HEK293 (cell line): ENCODE results near the gene RRP1B.

Experiments used
- HOXA7 ChIP-seq: sonication (generic); formaldehyde crosslinking; IDR thresholded peaks from 2 replicates; pipeline ENCODE4 v1.8.1; 2022; ENCODE audit warnings: missing genetic modification reagents, borderline replicate concordance
- YY1 ChIP-seq: fragments of 450-650 bp; formaldehyde crosslinking; IDR thresholded peaks from 2 replicates; pipeline ENCODE4 v1.5.1; 2018; ENCODE audit warnings: missing biosample characterization, missing genetic modification characterization
- ZNF10 ChIP-seq: fragments of 450-650 bp; formaldehyde crosslinking; IDR thresholded peaks from 2 replicates; pipeline ENCODE4 v1.5.1; 2017; ENCODE audit warnings: missing biosample characterization, missing genetic modification characterization
- ZNF138 ChIP-seq: fragments of 450-650 bp; formaldehyde crosslinking; IDR thresholded peaks from 2 replicates; pipeline ENCODE4 v1.5.1; 2016; ENCODE audit warnings: missing biosample characterization, missing genetic modification characterization, borderline replicate concordance
- ZNF292 ChIP-seq: fragments of 450-650 bp; formaldehyde crosslinking; IDR thresholded peaks from 2 replicates; pipeline ENCODE4 v1.5.1; 2016; ENCODE audit warnings: low read depth, missing biosample characterization, missing genetic modification characterization, borderline replicate concordance
- ZNF416 ChIP-seq: fragments of 450-650 bp; formaldehyde crosslinking; IDR thresholded peaks from 2 replicates; pipeline ENCODE4 v1.5.1; 2016; ENCODE audit warnings: missing biosample characterization, missing genetic modification characterization
- ZNF518A ChIP-seq: fragments of 450-650 bp; formaldehyde crosslinking; conservative IDR thresholded peaks from 2 replicates; pipeline ENCODE4 v1.5.1; 2016; ENCODE audit warnings: low read depth, missing biosample characterization, missing genetic modification characterization
- ZSCAN23 ChIP-seq: fragments of 450-650 bp; formaldehyde crosslinking; IDR thresholded peaks from 2 replicates; pipeline ENCODE4 v1.5.1; 2016; ENCODE audit warnings: missing biosample characterization, missing genetic modification characterization
- TF ChIP-seq, protein P1 (sequence below): fragments of 450-650 bp; formaldehyde crosslinking; IDR thresholded peaks from 2 replicates; pipeline ENCODE4 v1.5.1; 2016; ENCODE audit warnings: missing biosample characterization, missing genetic modification characterization
- TF ChIP-seq, protein P2 (sequence below): fragments of 450-650 bp; formaldehyde crosslinking; IDR thresholded peaks from 2 replicates; pipeline ENCODE4 v1.5.1; 2016; ENCODE audit warnings: missing biosample characterization, missing genetic modification characterization

DNA sequence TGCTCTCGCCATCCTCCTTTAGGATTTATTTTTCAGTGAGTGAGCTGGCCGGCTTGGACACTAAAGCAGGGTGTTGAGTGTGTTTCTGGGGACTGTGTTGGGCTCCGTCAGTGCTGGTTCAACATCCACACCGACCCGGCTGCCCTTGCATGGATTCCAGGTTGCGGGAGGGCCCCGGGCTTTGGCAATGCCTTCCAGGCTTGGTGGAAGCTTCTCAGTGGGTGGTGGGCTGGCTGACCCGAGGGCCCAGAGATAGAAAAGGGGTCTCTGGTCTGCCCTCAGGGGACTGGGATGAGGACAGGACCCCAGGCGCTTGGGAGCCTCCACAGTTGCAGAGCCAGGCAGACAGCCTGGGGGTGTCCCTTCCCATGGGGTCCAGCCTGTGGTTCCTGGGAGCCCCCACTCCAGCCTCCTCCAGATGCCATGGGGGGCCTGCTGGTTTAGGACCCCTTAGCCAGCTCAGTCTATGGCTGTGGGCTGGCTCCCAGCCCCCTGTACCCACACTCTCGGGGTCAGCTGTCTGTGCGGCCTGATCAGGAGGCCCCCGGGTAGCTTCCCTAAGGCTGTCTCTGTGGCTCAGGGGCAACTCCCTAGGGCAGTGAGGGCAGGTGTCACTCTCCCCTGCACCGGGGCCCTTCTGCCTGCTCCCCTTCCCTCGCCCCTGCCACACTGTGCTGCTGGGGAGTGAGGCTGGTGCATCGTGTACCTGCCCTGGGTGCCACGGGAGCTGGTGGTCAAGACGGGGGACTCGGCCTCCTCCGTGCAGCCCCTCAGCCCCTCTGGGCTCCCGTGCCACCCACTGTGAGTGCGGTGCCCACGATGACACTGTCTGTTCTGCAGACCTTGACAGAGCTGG is 76.1 kb downstream of the RRP1B start:
- TF ChIP-seq, protein P1, sequence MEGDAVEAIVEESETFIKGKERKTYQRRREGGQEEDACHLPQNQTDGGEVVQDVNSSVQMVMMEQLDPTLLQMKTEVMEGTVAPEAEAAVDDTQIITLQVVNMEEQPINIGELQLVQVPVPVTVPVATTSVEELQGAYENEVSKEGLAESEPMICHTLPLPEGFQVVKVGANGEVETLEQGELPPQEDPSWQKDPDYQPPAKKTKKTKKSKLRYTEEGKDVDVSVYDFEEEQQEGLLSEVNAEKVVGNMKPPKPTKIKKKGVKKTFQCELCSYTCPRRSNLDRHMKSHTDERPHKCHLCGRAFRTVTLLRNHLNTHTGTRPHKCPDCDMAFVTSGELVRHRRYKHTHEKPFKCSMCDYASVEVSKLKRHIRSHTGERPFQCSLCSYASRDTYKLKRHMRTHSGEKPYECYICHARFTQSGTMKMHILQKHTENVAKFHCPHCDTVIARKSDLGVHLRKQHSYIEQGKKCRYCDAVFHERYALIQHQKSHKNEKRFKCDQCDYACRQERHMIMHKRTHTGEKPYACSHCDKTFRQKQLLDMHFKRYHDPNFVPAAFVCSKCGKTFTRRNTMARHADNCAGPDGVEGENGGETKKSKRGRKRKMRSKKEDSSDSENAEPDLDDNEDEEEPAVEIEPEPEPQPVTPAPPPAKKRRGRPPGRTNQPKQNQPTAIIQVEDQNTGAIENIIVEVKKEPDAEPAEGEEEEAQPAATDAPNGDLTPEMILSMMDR (tag by site-specific recombination), result no peak
- TF ChIP-seq ZNF138 (no peak), ZNF10 (tag by site-specific recombination) (no peak), ZNF416 (tag by site-specific recombination) (no peak), YY1 (no peak), ZNF518A (tag by site-specific recombination) (no peak), HOXA7 (CRISPR knock-in tag) (no peak), ZSCAN23 (tag by site-specific recombination) (no peak), ZNF292 (tag by site-specific recombination) (no peak)
- TF ChIP-seq, protein P2, sequence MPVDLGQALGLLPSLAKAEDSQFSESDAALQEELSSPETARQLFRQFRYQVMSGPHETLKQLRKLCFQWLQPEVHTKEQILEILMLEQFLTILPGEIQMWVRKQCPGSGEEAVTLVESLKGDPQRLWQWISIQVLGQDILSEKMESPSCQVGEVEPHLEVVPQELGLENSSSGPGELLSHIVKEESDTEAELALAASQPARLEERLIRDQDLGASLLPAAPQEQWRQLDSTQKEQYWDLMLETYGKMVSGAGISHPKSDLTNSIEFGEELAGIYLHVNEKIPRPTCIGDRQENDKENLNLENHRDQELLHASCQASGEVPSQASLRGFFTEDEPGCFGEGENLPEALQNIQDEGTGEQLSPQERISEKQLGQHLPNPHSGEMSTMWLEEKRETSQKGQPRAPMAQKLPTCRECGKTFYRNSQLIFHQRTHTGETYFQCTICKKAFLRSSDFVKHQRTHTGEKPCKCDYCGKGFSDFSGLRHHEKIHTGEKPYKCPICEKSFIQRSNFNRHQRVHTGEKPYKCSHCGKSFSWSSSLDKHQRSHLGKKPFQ (tag by site-specific recombination), result no peak
